ENCODE data around the gene PADI1.

PADI1 gene

DNA sequence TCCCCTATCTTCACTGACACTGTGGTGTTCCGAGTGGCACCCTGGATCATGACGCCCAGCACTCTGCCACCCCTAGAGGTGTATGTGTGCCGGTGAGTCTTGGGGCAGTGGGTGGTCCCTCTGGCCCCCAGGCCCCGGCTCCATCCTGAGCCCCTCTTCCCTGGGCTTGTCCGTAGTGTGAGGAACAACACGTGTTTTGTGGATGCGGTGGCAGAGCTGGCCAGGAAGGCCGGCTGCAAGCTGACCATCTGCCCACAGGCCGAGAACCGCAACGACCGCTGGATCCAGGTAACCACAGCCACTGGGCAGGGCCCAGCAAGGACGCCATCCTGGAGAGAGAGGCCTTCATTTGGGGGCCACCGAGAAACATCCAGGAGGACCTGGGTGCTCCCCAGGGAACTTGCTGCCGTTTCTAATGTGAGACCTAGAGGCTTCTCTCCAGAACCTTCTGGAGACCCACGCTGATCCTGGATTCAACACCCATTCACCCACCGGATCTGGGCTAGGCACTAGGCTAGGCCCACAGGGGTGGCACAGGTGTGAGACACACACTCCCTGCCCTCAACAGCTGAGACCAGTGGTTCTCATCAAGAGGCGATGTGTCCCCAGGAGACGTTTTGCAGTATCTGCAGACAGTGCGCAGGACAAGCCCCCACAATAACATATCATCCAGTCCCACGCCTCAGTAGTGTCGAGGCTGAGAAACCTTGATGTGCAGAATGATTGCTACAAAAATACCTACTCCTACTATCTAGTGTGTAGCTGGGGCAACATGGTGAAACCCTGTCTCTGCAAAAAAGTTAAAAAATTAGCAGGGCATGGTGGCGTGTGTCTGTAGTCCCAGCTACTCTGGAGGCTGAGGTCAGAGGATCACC lies 66.2 kb downstream of the PADI1 start:
- peak in 14 of 56 donors; percentile 3 to 45 (median 12) for DNase-seq

DNA sequence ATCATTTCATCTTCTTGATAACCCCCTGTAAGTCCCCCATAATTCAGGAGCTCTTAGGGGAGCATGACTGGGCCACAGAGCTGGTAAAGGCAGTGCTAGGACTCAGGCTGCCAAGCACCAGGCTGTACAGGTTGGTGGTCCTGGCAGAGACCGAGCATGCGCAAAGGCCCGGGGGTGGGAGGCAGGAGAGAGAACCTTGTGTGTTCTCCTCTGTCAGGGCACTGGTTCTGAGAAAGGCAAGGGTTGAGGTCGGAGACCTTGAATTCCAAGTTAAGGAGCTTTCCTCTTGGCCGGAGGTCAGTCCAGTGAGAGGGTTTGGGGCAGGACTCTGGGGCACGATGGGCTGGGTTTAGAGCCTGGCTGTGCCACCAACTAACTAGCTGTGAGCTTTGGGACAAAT lies 67.1 kb downstream of the PADI1 start:
- no peak for DNase-seq

DNA sequence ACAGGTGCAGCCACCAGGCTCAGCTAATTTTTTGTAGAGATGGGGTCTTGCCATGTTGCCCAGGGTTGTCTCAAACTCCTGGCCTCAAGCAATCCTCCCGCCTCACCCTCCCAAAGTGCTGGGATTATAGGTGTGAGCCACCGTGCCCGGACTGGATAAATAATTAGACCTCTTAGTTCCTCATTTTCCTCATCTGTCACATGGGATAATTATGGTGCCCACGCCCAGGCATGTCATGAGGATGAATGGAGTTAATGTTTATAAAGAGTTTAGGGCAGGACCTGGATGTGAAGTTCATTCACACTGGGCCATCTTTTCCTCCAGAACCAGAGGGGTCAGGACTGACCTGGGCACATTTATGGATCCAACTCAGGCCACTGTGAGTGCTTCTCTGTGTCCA lies 67.7 kb downstream of the PADI1 start:
- DNase-seq: no peak

DNA sequence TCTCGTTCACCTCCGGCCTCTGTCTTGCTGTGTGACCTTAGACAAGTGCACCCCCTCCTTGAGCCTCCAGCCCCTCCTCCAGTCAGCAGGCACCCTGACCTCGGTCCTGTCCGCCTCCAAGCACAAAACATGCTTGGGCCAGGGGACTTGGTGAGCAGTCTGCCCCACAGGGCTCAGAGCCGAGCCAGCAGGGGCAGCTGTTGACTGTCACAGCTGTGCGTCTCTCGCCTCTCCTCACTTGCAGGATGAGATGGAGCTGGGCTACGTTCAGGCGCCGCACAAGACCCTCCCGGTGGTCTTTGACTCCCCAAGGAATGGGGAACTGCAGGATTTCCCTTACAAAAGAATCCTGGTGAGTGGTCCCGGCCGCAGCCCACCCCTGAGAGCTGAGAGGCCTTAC lies 68.2 kb downstream of the PADI1 start:
- DNase-seq: no peak

DNA sequence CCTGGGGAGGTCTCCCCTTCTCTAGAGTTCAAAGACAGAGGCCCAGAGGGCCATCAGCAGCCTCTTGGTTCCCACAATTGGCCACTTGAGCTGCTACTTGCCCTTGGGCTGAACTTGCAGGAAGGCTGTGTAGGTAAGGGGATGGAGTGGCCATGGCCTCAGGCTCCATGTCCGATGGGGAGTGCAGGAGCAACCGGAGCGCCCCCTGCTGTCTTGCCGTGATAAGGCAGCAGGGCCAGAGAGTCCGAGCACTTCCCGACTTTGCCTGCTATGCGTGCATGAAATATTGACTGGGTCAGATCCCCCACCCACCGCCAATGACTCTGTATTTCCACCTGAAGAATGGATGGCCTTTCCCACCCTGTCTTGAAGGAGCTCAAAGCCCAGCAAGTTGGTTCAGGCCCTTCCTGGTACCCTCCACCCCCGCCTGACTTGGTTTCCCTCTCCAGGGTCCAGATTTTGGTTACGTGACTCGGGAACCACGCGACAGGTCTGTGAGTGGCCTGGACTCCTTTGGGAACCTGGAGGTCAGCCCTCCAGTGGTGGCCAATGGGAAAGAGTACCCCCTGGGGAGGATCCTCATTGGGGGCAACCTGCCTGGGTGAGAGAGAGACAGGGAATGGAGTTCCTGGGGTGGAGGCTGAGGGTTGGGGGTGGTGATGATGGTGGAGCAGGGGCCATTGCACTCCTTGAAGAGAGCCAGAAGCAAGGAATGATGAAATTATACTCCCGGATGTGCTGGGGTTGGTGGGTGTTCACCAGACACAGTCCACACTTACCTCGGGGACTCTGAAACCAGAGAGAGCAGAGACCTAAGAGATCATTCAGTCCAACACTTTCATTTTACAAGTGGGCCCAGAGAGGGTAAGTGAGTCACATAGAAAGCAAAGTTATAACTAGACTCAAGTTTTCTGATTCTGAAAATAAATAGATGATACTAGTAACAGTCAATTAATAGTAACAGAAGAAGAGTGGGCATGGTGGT lies 69.5 kb downstream of the PADI1 start:
- peak in 7 of 56 donors; percentile 1 to 39 (median 2) for DNase-seq

DNA sequence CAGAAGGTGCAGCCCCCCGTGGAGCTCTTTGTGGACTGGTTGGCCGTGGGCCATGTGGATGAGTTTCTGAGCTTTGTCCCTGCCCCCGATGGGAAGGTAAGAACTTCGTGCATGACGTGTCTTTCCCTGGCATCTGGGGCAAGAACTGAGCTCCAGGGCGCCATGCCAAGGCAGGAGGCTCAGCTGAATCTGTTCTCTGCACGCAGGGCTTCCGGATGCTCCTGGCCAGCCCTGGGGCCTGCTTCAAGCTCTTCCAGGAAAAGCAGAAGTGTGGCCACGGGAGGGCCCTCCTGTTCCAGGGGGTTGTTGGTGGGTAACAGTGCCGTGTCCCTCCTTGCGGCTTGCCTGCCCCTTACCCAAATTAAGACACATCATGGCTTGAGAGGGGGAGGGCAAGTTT lies 71.6 kb downstream of the PADI1 start:
- DNase-seq: peak in 1 of 56 donors; percentile 11

DNA sequence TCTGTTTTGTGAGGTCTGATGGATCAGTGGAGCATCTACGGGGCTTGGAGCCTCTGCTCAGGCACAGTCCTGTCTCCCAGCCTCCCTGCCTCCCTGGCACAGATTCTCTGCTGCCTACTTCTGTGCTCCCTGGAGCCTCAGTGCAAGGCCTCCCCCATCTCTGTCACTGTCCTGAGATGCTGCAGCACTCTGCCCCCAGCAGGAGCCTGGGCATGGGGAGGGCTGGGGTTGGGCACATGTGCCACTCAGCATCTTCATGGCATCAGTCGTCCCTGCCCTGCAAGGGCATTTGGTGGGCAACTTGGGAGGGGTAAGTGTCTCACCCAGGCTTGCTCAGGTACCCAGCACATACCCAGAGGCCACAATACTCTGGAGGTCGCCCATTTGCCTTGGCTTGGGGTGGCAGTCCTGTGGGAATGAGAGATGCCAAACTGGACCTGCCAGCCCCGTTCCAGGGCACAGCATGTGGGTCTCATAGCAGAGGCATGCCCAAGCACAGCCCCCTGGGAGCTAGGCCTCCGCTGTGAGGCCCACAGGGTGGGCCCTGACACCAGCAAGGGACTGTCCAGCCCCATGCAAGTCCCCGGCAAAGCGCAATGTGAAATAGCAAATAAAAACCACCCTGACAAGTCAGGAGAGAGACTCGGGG lies 72.7 kb downstream of the PADI1 start:
- no peak for DNase-seq

DNA sequence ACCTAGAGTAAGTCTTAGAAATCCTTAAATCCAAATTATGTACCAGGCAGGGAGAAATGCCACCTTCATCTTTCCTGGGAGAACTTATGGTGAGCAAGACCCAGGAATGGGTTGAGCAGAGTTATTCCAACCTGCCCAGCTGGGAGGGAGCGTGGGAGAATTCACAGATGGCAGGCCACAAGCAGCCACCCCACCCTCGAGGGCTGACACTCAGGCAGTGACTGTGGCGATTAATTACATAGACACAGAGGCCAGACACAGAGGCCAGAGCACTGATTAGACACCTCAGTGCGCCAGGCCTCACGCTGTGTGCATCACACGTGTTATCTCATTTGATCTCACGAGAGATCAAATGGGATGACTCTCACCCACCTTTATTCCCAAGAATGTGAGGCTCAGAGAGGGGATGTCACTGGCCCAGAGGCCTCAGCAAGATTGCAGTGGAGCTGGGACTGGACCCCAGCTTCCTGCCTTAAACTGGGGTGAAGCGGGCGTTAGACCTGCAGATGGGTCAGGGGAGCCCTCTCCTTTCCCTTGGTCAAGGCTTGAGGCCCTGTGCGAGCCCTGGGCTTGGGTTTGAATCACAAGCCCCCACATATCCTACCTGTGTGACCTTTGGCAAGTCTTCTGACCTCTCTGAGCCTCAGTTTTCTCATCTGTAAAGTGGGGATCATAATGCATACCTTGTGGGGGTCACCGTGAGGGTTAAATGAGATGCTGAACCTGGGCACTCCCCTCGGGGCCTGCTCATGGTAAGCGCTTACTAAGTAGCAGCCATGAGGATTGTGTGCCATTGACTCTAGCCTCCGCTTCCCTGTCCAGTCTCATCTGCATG lies 74.3 kb downstream of the PADI1 start:
- DNase-seq: no peak

DNA sequence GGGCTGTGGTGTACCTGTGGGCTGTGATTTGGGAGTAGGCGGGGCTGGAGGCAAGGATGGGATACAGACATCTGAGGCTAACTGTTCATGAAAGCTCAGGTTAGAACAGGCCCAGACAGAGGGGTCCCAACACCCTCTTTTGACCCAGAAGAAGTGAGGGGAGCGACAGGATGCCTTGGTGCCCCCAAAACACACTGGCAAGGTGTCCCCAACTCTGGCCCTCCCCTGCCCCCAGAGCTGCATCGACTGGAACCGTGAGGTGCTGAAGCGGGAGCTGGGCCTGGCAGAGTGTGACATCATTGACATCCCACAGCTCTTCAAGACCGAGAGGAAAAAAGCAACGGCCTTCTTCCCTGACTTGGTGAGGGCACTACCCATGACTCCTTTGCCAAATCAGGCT lies 75.5 kb downstream of the PADI1 start:
- no peak for DNase-seq

DNA sequence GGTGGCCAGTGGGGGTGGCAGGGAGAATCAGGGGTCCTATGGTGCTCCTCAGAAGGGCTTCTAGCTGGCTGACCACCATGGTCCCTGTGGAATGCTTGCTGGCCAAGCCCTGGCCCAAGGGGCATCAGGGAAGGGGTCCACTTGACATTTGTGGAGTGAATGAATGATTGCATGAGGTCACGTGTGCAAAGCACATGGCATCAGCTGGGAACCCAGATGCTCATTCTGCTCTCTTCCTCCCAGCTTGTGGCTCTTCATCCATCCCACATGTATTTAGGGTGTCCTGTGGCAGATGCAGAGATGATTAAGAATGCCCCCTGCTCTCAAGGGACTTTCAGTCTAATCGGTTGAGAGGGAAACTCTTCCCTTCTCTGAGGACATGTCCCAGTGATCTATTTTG lies 76.0 kb downstream of the PADI1 start:
- DNase-seq: no peak

DNA sequence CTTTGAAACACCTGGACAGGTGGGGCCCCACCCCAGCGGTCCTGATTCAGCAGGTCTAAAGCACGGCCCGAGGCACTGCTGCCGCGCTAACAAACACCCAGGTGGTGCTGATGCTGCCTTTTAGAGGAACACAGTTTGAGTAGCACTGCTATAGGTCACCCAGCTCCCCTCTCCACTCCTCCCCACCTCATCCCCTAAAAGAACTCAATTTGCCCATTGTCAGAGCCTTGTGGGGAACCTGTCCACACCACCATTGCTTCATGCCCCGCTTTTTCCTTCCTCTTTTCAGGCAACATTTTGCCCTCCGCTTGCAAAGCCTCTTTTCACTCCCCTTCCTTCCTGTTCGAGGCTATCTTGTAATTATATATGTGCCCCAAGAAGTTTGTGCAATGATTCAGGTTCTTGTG lies 76.8 kb downstream of the PADI1 start:
- DNase-seq: no peak

DNA sequence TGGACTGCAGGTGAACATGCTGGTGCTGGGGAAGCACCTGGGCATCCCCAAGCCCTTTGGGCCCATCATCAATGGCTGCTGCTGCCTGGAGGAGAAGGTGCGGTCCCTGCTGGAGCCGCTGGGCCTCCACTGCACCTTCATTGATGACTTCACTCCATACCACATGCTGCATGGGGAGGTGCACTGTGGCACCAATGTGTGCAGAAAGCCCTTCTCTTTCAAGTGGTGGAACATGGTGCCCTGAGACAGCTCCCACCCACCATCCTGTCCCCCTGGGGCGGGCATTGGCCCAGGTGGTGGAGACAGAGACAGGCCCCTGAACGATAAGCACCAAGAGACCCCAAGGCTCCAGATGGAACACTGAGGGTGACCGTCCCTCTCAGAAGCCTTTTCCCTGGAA lies 77.9 kb downstream of the PADI1 start:
- no peak for DNase-seq

DNA sequence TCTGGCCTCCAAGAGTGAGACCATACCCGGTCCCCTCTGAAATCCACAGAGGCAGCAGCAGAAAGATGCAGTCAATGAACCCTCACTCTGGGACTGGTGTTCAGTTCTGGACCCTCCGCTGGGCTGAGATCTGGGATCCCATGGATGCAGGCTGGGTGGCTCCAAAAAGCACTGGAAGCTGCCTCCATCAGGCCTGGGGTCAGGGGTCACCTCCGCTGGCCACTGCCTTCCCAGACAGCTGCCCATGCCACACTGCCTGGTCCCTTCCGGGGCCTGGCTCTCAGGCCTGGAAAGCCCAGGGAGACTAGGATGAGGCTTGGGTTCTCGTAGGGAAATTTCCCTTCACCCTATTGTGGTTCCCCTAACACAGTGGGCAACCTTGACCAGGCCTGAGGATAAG lies 81.7 kb downstream of the PADI1 start:
- no peak for DNase-seq

DNA sequence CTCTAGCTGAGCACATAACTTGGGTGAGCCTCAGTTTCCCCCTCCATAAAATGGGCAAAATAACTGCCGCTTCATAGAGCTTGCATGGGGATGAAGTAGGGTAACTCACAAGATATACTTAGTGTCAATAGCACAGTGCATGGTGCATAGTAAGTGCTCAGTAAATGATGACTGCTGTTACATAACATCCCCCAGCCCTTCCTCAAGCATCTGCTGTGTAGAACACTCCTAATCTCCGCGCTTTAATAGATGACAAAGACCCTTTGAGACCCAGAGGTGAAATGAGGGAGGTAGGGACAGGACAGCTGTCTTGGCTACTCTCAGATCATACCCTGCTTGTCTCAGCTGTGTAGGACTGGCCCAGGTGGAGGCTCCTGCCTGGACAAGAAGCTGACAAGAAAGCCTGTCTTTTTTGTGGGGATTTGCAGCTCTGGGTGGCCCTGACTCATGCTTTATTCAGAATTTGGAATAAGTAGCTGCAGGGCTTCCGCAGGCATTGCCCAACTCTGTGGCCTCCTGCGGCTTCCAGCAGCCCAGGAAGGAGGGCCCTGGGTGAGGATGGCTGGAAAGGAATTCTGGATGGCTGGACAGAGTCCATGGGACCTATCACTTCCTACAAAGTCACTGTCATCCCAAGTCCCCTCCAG lies 82.3 kb downstream of the PADI1 start:
- no peak for DNase-seq

DNA sequence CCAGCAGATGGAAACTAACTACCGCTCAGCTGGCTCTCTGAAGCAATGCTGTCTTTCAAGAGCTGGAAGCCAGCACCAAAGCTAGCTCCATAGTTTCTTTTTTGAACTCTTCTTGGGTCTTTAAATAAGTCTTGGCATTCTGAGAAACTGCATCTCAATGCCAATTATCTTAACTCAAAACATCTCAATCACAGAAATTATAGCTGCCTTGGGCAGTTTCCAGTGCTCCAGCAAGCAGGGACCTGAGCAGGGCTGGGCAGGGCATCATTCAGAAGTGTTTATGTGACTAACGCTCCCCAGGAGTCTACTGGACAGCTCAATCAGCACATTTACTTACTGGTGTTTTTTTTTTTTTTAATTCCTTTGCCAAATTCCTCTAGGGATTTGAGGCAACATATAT lies 84.8 kb downstream of the PADI1 start:
- no peak for DNase-seq

DNA sequence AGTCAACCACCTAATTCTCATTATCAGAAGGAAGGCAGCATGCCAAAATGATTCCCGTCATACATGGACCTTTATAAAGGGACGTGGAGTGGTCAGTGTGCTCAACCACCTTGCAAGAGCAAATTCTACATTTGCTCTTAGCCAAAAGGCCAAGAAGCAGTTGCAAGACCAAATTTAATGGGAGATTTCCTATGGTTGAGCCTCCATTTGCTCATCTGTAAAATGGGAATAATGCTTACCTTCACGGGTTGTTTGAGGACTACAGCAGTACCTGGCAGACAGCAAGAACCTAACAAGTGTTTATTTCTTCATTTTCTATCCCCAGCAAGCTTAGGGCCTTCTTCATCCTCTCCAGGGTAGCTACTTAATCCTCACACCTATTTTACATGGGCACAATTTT lies 85.6 kb downstream of the PADI1 start:
- no peak for DNase-seq

DNA sequence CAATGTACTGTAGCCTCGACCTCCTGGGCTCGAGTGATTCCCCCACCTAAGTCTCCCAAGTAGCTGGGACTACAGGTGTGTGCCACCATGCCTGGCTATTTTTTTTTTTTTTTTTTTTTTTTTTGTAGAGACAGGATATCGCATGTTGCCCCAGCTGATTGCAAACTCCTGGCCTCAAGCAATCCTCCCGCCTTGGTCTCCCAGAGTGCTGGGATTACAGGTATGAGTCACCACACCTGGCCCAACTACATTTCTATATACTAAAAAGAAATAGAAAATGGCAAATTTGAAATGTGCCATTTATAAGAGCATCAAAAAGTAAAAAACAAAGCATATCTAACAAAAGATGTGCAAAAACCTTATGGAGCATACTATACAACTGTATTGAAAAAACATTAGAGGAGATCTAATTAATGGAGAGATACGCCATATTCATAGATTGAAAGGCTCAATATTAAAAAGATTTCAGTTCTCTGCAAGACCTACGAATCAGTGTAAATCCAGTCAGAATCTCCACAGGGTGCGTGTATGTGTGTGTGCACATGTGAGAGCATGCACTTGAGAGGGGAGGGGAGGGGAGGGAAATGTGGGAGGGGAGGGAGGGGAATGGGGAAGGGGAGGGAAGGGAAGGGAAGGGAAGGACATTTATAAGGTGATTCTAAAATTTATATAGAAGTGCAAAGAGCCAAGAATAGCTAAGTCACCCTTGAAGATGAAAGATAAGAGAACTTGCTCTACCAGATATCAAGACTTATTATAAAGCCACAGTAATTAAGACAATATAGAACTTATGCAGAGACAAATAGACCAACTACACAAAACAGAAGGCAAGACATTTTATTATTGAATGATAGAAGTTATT lies 87.6 kb downstream of the PADI1 start:
- no peak for DNase-seq

DNA sequence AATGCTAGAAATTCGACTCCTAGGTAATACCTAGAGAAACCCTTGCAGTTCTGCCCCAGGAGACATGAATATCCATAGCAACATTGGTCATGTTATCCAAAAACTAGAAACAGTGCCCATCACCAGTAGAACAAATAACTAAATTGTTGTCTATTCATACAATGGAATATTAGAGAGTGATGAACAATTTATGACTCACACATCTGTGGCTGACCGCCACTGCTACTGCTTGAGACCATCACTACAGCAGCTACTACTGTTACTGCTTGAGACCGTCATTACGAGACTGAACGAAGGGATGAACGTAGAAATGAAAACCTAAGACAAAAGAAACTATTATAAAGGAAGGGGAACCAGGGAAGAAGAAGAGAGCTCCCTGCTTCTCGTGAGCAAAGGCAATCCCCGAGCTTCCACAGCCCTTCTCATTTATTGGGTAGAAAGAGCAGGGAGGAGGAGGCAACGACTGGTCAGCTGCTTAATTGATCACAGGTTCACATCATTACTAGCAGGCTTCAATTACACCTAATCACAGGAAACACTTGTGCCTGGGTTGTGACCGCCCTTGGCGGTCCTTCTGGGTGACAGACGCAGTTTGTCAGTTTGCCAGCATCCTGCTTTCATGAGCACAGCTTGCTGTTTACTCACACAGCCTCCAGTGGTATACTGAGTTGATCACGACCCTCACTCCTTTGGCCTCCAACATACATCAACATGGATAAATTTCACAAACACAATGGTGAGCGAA lies 88.9 kb downstream of the PADI1 start:
- DNase-seq: no peak

DNA sequence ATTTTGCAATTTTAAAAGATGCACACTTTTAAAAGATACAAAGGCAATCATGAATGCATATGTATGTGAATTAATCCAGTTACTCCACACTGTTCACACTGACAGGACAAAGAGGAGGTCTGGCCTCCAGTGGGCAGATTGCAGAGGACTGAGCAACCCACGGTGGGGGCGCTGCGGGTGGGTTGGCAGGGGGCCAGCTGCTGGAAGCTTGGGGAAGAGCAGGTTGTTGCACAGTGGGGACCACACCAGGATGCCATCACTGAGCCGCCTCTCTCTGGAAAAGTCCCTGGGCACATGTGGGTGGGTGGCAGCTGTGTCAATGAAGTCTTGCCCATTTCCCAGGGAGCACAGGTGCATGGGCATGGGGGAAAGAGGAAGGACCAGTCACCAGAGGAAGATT lies 90.4 kb downstream of the PADI1 start:
- no peak for DNase-seq

Measured in nucleus accumbens (tissue), 56 donors.